Mesenchymal stem cell (in vitro differentiated cells and primary cell): ENCODE results near the gene SPRING1.
A peak's percentile ranks its signal among the peaks of the same experiment; 100 is the strongest.

ENCODE experiments used
- DNase-seq: peaks from one replicate; pipeline ENCODE4 v3.0.0-alpha.2; 2013
- H2AFZ ChIP-seq: one replicate; pipeline ENCODE4 v1.6.1; 2013; ENCODE audit warnings: low read depth, mild to moderate bottlenecking, control low read depth, inconsistent platforms, low read length, moderate library complexity
- H2AK5ac ChIP-seq: 2 replicates; pipeline ENCODE4 v1.6.1; 2013; ENCODE audit warnings: low read length, moderate library complexity, mild to moderate bottlenecking, inconsistent platforms; ENCODE audit not compliant: severe bottlenecking
- H2BK120ac ChIP-seq: one replicate; pipeline ENCODE4 v1.6.1; 2013; ENCODE audit warnings: low read depth, mild to moderate bottlenecking, inconsistent platforms, low read length, moderate library complexity
- H2BK12ac ChIP-seq, 2 experiments: one replicate each; pipeline ENCODE4 v1.6.1; 2013; ENCODE audit warnings: inconsistent platforms in 2 of 2, low read length in 2 of 2, mild to moderate bottlenecking in 2 of 2, moderate library complexity in 2 of 2, control low read depth in 1 of 2
- H2BK15ac ChIP-seq: one replicate; pipeline ENCODE4 v1.6.1; 2013; ENCODE audit warnings: mild to moderate bottlenecking, low read depth, inconsistent platforms; ENCODE audit not compliant: poor library complexity, severe bottlenecking
- H2BK5ac ChIP-seq: 2 replicates; pipeline ENCODE4 v1.6.1; 2013; ENCODE audit warnings: low read depth, mild to moderate bottlenecking, low read length, control low read depth, inconsistent platforms; ENCODE audit not compliant: poor library complexity, severe bottlenecking
- H3K14ac ChIP-seq, 2 experiments: one replicate each; pipeline ENCODE4 v1.6.1; 2013; ENCODE audit warnings: inconsistent platforms in 2 of 2, low read length in 2 of 2, control low read depth in 1 of 2, mild to moderate bottlenecking in 1 of 2, moderate library complexity in 1 of 2
- H3K18ac ChIP-seq, 2 experiments: one replicate each; pipeline ENCODE4 v1.6.1; 2013; ENCODE audit warnings: inconsistent platforms in 2 of 2, low read length in 2 of 2, control low read depth in 1 of 2, low read depth in 1 of 2, mild to moderate bottlenecking in 1 of 2
- H3K23ac ChIP-seq, 2 experiments: one replicate each; pipeline ENCODE4 v1.6.1; 2013; ENCODE audit warnings: inconsistent platforms in 2 of 2, low read length in 2 of 2, mild to moderate bottlenecking in 2 of 2, moderate library complexity in 2 of 2, control low read depth in 1 of 2
- H3K27ac ChIP-seq: 2 replicates; pipeline ENCODE4 v1.5.1; 2013; ENCODE audit warnings: mild to moderate bottlenecking, moderate library complexity, low read length, control low read depth, inconsistent platforms; ENCODE audit not compliant: poor library complexity, severe bottlenecking
- H3K27me3 ChIP-seq, 2 experiments: 2 replicates each; pipeline versions ENCODE4 v1.6.1 to v1.7.0; 2013; ENCODE audit warnings: low read length in 2 of 2, mild to moderate bottlenecking in 2 of 2, moderate library complexity in 2 of 2, control low read depth in 1 of 2, inconsistent platforms in 1 of 2; ENCODE audit not compliant: control insufficient read depth in 1 of 2, insufficient read depth in 1 of 2
- H3K36me3 ChIP-seq, 2 experiments: 2 replicates each; pipeline versions ENCODE4 v1.6.1 to v1.7.0; 2013; ENCODE audit warnings: low read length in 2 of 2, control low read depth in 1 of 2, inconsistent platforms in 1 of 2, low read depth in 1 of 2, mild to moderate bottlenecking in 1 of 2; ENCODE audit not compliant: insufficient read depth in 2 of 2, control insufficient read depth in 1 of 2
- H3K4ac ChIP-seq, 2 experiments: one replicate each; pipeline ENCODE4 v1.6.1; 2013; ENCODE audit warnings: inconsistent platforms in 2 of 2, low read length in 2 of 2, mild to moderate bottlenecking in 2 of 2, moderate library complexity in 2 of 2, control low read depth in 1 of 2, low read depth in 1 of 2
- H3K4me1 ChIP-seq: 2 replicates; pipeline ENCODE4 v1.6.1; 2013; ENCODE audit warnings: low read depth, low read length, control low read depth; ENCODE audit not compliant: control insufficient read depth, insufficient read depth
- H3K4me2 ChIP-seq: 2 replicates; pipeline ENCODE4 v1.6.1; 2013; ENCODE audit warnings: low read length, mild to moderate bottlenecking, inconsistent platforms; ENCODE audit not compliant: poor library complexity, severe bottlenecking
- H3K4me3 ChIP-seq, 2 experiments: 2 replicates each; pipeline versions ENCODE4 v1.5.1 to v1.7.0; 2013; ENCODE audit warnings: low read length in 2 of 2, mild to moderate bottlenecking in 2 of 2, control low read depth in 1 of 2, low read depth in 1 of 2; ENCODE audit not compliant: insufficient read depth in 1 of 2
- H3K79me1 ChIP-seq: replicated peaks from 2 replicates; pipeline ENCODE4 v1.6.1; 2013; ENCODE audit warnings: mild to moderate bottlenecking, control low read depth, low read length, inconsistent platforms; ENCODE audit not compliant: poor library complexity, severe bottlenecking
- H3K9ac ChIP-seq: 2 replicates; pipeline ENCODE4 v1.7.0; 2013; ENCODE audit warnings: mild to moderate bottlenecking, low read length, moderate library complexity
- H3K9me3 ChIP-seq: 2 replicates; pipeline ENCODE4 v1.7.0; 2013; ENCODE audit warnings: mild to moderate bottlenecking, low read length; ENCODE audit not compliant: control insufficient read depth
- H4K8ac ChIP-seq: one replicate; pipeline ENCODE4 v1.6.1; 2013; ENCODE audit warnings: inconsistent platforms, mild to moderate bottlenecking, low read length, moderate library complexity
- H4K91ac ChIP-seq: one replicate; pipeline ENCODE4 v1.6.1; 2013; ENCODE audit warnings: mild to moderate bottlenecking, low read length, inconsistent platforms
- WGBS: methylation state at CpG from one replicate; pipeline ENCODE4 v1.1.7; 2013; ENCODE audit warnings: mixed read lengths; 5-methylcytosine and 5-hydroxymethylcytosine counted together

The SPRING1 gene

DNA sequence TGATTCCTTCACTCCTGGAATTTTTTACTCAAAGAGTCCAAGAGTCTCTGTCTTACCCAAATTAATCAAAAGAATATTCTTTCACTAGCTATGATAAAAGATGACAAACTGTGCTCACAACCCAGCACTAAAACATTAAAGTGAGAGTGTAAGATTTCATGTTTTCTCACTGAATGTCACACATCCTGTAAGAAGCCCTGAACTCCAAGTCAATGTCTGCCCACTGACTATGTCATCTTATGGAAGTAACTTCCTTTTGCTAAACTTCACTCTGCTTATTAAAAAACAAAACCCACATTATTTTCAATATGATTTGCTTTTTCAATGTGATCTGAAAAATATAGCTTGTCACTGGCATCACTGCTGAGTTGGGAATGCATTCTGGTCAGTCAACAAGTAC, 15.6 kb downstream of the SPRING1 start:
- Histone ChIP-seq H2BK120ac (no peak overlapping the region), H2BK12ac (no peak overlapping the region)

DNA sequence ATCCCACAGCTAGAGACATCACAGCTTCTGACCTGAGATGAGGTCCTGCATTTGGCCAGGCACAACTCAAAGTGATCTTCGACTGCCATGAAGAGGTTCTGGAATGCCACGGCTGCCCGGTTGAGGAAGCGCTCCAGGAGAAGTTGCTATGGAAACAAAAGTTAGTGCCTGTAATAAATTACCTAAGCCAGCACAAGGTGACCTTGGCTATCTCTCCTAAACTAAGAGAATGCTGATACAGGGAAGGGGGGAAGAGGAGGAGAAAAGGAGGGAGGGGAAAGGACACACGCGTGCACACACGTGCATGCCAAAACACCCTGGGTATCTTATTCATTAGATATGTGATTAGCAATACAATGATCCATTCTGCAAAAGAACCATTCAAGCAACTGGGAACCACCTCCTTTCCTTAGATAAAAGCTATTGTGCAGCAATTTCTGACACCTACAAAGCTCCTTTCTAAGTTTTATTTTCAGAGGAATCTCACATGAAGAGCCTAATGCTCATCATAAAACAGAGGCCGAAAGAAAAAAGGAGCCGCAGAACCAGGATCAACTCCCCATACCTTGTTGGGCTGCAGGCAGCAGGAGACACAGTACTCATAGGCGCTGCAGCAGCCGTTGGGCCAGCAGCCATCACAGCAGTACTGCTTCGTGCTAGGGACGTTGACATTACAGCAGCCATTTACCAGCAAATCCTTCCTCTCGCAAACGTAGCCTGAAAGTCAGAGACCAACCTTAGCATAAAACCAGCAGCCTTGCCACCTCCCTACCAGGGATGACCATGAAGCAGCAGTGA, 17.9 kb downstream of the SPRING1 start:
- no peak overlapping the region for H3K14ac ChIP-seq
- no peaks in the 10 kb centered on the region for H3K27me3 ChIP-seq
- no peak for DNase-seq
- no peak overlapping the region for H2BK12ac ChIP-seq
- H2AK5ac ChIP-seq, result no peak overlapping the region
- no peaks in the 10 kb centered on the region for H3K9me3 ChIP-seq
- H3K18ac ChIP-seq, result no peak overlapping the region
- no peak overlapping the region for H3K9ac ChIP-seq
- H2BK120ac ChIP-seq, result no peak overlapping the region
- WGBS, result 95% methylated on average over 13 of the region's 15 CpGs
- H3K4me3 ChIP-seq, result no peak overlapping the region
- H2BK15ac ChIP-seq, result no peak overlapping the region
- H4K8ac ChIP-seq, result no peak overlapping the region
- H3K79me1 ChIP-seq, result peaks cover 23% of the 10 kb centered on the region
- no peak overlapping the region for H4K91ac ChIP-seq
- H3K23ac ChIP-seq, result no peak overlapping the region
- peaks cover 17 to 58% of the 10 kb centered on the region in 2 experiments for H3K36me3 ChIP-seq
- no peak overlapping the region for H2BK5ac ChIP-seq
- no peak overlapping the region for H3K4ac ChIP-seq
- H3K27ac ChIP-seq, result peak overlapping the region; percentile 82
- H3K4me2 ChIP-seq, result no peak overlapping the region
- H2AFZ ChIP-seq, result no peak overlapping the region
- peaks cover 14% of the 10 kb centered on the region for H3K4me1 ChIP-seq

More for the DNA sequence above, 15.6 kb downstream of the SPRING1 start:
- Histone ChIP-seq H3K79me1 (peaks cover 25% of the 10 kb centered on the region), H3K27me3 (no peaks in the 10 kb centered on the region), H3K4ac (no peak overlapping the region), H4K91ac (no peak overlapping the region), H2BK5ac (no peak overlapping the region), H3K9ac (no peak overlapping the region), H2AK5ac (no peak overlapping the region), H3K27ac (no peak overlapping the region), H2AFZ (no peak overlapping the region), H3K36me3 (peaks cover 11 to 41% of the 10 kb centered on the region in 2 experiments), H3K4me3 (no peak overlapping the region), H3K9me3 (no peaks in the 10 kb centered on the region), H2BK15ac (no peak overlapping the region), H4K8ac (no peak overlapping the region), H3K4me1 (peaks cover 14% of the 10 kb centered on the region), H3K14ac (no peak overlapping the region), H3K23ac (no peak overlapping the region), H3K4me2 (no peak overlapping the region), H3K18ac (no peak overlapping the region)
- no peak for DNase-seq

DNA sequence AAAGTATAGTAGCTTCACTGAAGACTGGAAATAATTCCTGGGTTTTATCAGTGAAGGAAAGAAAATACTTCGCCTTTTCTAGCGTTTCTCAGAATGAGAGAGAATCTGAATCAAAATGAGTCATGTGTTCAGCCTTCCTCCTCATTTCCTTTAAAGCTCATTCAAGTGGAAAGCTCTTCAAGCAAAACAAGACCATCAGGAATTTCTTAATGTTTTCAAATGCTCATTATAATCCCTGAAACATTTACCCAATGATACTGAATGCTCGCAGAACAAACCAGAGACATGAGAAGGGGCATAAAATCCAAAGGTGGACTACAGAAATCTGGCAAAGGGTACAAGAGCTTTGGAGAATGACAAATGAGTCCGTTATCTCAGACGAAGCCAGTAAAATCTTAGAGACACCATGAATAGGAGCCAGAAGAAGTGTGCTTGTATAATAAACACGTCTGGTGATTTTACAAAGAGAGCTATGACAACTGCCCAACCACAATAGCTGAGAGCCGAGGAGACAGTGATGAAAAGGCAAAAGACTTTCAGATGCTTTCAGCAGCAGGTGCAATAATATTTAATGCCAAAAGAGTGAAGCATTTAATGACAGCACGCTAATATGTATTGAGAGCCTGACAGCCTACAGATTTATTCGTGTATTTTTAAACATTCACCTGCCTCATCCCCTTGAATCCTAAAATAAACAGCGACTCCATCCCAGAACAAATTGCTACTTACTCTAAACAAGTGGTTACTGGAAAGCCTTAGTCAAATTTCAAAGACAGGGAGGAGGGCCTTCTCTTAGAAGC, 19.0 kb downstream of the SPRING1 start:
- Histone ChIP-seq H3K9ac (peak overlapping the region; percentile 65), H2BK15ac (no peak overlapping the region), H3K4me3 (peak overlapping the region in 1 of 2 experiments; percentile 69), H3K18ac (no peak overlapping the region), H2AFZ (no peak overlapping the region), H3K27me3 (no peaks in the 10 kb centered on the region), H3K14ac (no peak overlapping the region), H3K4ac (no peak overlapping the region), H2BK12ac (no peak overlapping the region), H3K36me3 (peaks cover 17 to 58% of the 10 kb centered on the region in 2 experiments), H3K4me1 (peaks cover 16% of the 10 kb centered on the region), H3K23ac (no peak overlapping the region), H3K79me1 (peaks cover 27% of the 10 kb centered on the region), H3K9me3 (no peaks in the 10 kb centered on the region), H3K27ac (peak overlapping the region; percentile 82), H2AK5ac (no peak overlapping the region), H2BK5ac (no peak overlapping the region), H4K8ac (no peak overlapping the region), H3K4me2 (peak overlapping the region; percentile 33), H2BK120ac (no peak overlapping the region), H4K91ac (no peak overlapping the region)
- no peak for DNase-seq
- 79% methylated on average over 10 of the region's 10 CpGs for WGBS
